ENCODE measurements around the gene PRKCZ.

- no peak for TF ChIP-seq EP300 (IDR thresholded peaks at IDR 0.05; ENCODE audit: borderline replicate concordance in 1 of 2, low read depth in 1 of 2, low read length in 1 of 2)
- TF ChIP-seq ELF1 (IDR thresholded peaks at IDR 0.05), result no peak
- no peak for TF ChIP-seq POLR2AphosphoS5 (IDR thresholded peaks at IDR 0.05; ENCODE audit: low read depth, low read length)
- TF ChIP-seq CTCF (IDR thresholded peaks at IDR 0.05), result no peak
These were observed 22.7 kb downstream of the PRKCZ start for GRCh38 chr1:2072891-2073290.

Data from SK-N-SH (cell line).